Measurements from ENCODE around the gene SHMT2. TPM values are rescaled to one million over a fixed set of nuclear protein-coding genes. Genes with fewer than 3 reads are reported as not detected.
A peak's percentile ranks its signal among the peaks of the same experiment; 100 is the strongest.

Gene SHMT2
- total RNA-seq, 1 experiment from 2014 or later, result 274 TPM

DNA sequence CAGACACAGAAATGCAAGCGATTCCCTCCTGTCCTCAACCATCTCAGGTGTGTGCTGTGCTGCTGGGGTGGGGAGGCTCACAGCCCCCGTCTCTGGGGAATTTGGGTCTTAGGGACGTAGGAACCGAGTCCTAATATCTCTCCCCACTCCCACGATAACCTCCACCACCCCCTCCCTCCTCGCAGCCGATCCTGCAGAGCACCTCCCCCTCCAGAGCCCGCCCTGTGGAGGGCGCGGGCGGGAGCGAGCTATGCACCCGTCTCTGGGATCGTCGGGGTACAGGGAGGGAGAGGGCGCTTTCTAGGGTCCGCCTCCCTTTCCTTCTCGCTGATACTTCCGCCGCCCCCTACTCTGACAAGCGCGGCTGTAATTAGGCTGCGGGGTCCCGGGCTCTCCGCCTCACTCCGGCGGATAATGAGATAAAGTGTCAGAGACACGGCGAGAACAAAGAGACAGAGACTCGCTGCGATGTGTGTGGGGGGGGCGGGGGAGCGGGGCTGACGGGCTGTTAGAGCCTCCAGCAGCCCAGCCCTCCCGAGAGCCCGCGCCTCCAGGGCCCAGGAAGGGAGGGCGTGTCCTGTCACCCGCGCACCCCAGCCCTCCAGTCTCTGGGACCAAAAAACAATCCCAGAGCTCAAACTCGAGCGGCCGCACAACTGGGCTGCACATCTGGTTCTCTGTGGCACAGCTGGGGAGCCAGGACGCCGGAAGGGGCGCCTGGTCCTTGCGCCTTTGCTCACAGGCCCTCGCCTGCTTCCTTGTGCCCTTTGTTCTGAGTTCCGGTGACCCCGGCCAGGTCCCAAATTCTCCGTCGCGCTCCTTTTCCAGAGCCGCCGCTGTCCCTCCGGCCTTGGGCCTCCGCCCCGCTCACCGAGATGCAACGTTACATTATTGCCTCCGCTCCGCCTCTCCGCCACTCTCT, 8.7 kb downstream of the SHMT2 start:
- ChIA-PET POLR2A (ENCODE audit: low non-redundant PET) (interaction anchor here (0.7 to 1.4 kb wide), 2 partner anchors 9 to 20 kb away, joined by 5 to 7 read pairs; partner anchors contain the start of gene SHMT2), CTCF (interaction anchor here (0.5 to 3.7 kb wide), 9 partner anchors 9 to 215 kb away, joined by 3 to 27 read pairs (median 4); partner anchors contain the start of genes SHMT2 and STAT6)
- intact Hi-C loops (cut with micrococcal nuclease; ENCODE audit: unreplicated experiment), result no loop called here
- Histone ChIP-seq H3K4me1 (ENCODE audit: insufficient read depth, low read length, poor library complexity, severe bottlenecking) (peaks cover 48% of the 10 kb centered on the region), H3K27ac (ENCODE audit: low read depth, low read length, poor library complexity, severe bottlenecking) (no peak overlapping the region), H3K4me3 (ENCODE audit: low read depth, low read length, poor library complexity, severe bottlenecking) (peak overlapping the region; percentile 61), H3K36me3 (ENCODE audit: insufficient read depth, low read length, poor library complexity, severe bottlenecking) (peaks cover 16% of the 10 kb centered on the region), H3K27me3 (replicated peaks; ENCODE audit: insufficient read depth, low read depth, low read length, poor library complexity) (peaks cover 12% of the 10 kb centered on the region), H3K9me3 (ENCODE audit: low read depth, low read length, poor library complexity, severe bottlenecking) (no peaks in the 10 kb centered on the region)
- no TSS peak for BruUV-seq (replicated peaks)
- TF ChIP-seq EZH2 (IDR thresholded peaks at IDR 0.05; ENCODE audit: borderline replicate concordance, low read depth, low read length, poor library complexity, severe bottlenecking), result no peak
- peak; percentile 65 for DNase-seq (ENCODE audit: low spot score)

- ChIA-PET CTCF (interaction anchor here (0.6 to 3.7 kb wide), 7 partner anchors 8 to 128 kb away, joined by 3 to 27 read pairs (median 4); partner anchors contain the start of genes SHMT2 and STAT6), POLR2A (ENCODE audit: low non-redundant PET) (interaction anchor here (0.7 to 1.4 kb wide), 2 partner anchors 9 to 21 kb away, joined by 5 to 7 read pairs; partner anchors contain the start of gene SHMT2)
- peaks cover 12% of the 10 kb centered on the region for H3K27me3 ChIP-seq (replicated peaks; ENCODE audit: insufficient read depth, low read depth, low read length, poor library complexity)
- BruUV-seq (replicated peaks), result no TSS peak
- H3K36me3 ChIP-seq (ENCODE audit: insufficient read depth, low read length, poor library complexity, severe bottlenecking), result peaks cover 8% of the 10 kb centered on the region
- peak overlapping the region; percentile 61 for H3K4me3 ChIP-seq (ENCODE audit: low read depth, low read length, poor library complexity, severe bottlenecking)
- H3K9me3 ChIP-seq (ENCODE audit: low read depth, low read length, poor library complexity, severe bottlenecking), result no peaks in the 10 kb centered on the region
- TF ChIP-seq EZH2 (IDR thresholded peaks at IDR 0.05; ENCODE audit: borderline replicate concordance, low read depth, low read length, poor library complexity, severe bottlenecking) (no peak), CTCF (conservative IDR thresholded peaks at IDR 0.05; ENCODE audit: low read depth, low read length) (peak; percentile 100)
- DNase-seq (ENCODE audit: low spot score), result peak; percentile 92
- H3K27ac ChIP-seq (ENCODE audit: low read depth, low read length, poor library complexity, severe bottlenecking), result peak overlapping the region; percentile 74
- intact Hi-C loops (cut with micrococcal nuclease; ENCODE audit: unreplicated experiment), result loop anchor here (1.0 kb wide), 1 partner anchor 26 kb away; no protein-coding TSS in a partner anchor
- H3K4me1 ChIP-seq (ENCODE audit: insufficient read depth, low read length, poor library complexity, severe bottlenecking), result peaks cover 48% of the 10 kb centered on the region
These were observed 9.5 kb downstream of the SHMT2 start for GRCh38 chr12:57238854-57239554.

DNA sequence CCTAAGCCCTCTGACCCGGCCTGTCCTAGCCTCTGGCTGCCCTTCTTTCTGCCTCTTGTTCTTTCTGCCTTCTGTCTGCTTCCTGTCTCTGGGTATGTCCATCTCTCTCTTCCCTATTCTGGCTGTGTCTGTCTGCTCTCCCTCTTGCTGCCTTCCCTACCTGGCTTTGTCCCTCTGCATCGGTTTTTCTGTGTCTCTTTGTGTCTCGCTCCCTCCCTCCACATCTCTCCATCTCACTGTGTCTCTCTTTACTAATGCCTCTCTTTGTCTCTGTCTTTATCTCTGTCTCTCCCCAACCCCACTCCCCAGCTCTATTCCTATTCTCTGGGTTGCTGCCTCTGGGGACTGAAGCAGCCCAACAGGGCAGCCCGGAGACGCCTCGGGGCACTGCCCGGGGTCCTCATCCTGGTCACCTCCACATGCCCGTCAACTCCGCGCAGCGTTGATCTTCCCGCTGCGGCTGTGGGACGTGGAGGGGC, 10.1 kb downstream of the SHMT2 start:
- POLR2A ChIA-PET (ENCODE audit: low non-redundant PET), result no interaction called here
- TF ChIP-seq CTCF (conservative IDR thresholded peaks at IDR 0.05; ENCODE audit: low read depth, low read length) (no peak), EZH2 (IDR thresholded peaks at IDR 0.05; ENCODE audit: borderline replicate concordance, low read depth, low read length, poor library complexity, severe bottlenecking) (no peak)
- CTCF ChIA-PET, result interaction anchor here (1.0 to 3.7 kb wide), 5 partner anchors 9 to 129 kb away, joined by 3 to 27 read pairs (median 4); partner anchors contain the start of genes SHMT2 and STAT6
- peaks cover 46% of the 10 kb centered on the region for H3K4me1 ChIP-seq (ENCODE audit: insufficient read depth, low read length, poor library complexity, severe bottlenecking)
- H3K27me3 ChIP-seq (replicated peaks; ENCODE audit: insufficient read depth, low read depth, low read length, poor library complexity), result peaks cover 12% of the 10 kb centered on the region
- H3K36me3 ChIP-seq (ENCODE audit: insufficient read depth, low read length, poor library complexity, severe bottlenecking), result peaks cover 4% of the 10 kb centered on the region
- H3K4me3 ChIP-seq (ENCODE audit: low read depth, low read length, poor library complexity, severe bottlenecking), result peak overlapping the region; percentile 61
- intact Hi-C loops (cut with micrococcal nuclease; ENCODE audit: unreplicated experiment), result loop anchor here (1.0 to 5.0 kb wide), 2 partner anchors 26 to 112 kb away; partner anchors contain the start of gene LRP1
- no peak for DNase-seq (ENCODE audit: low spot score)
- no TSS peak for BruUV-seq (replicated peaks)
- peak overlapping the region; percentile 74 for H3K27ac ChIP-seq (ENCODE audit: low read depth, low read length, poor library complexity, severe bottlenecking)
- no peaks in the 10 kb centered on the region for H3K9me3 ChIP-seq (ENCODE audit: low read depth, low read length, poor library complexity, severe bottlenecking)

Data from A673 (cell line).